Measurements from ENCODE around the gene LRRN4. TPM values are rescaled to one million over a fixed set of nuclear protein-coding genes. Genes with fewer than 3 reads are reported as not detected.

Gene LRRN4
- total and polyA plus RNA-seq, 4 donors = 0.14 to 0.18 (median 0.16) TPM

GRCh38 chr20:6058684-6059295 is 4.9 kb upstream of the LRRN4 start:
- 52% methylated on average over 7 of the region's 7 CpGs for WGBS
- H3K27ac ChIP-seq (ENCODE audit: low read depth in 1 of 2, low read length in 2 of 2) = no peak overlapping the region
- no peak overlapping the region for H3K4me3 ChIP-seq (ENCODE audit: low read depth in 1 of 3, low read length in 3 of 3)
- DNase-seq (ENCODE audit: low spot score) = no peak
- H3K4me1 ChIP-seq (ENCODE audit: control insufficient read depth in 4 of 4, insufficient read depth in 4 of 4, low read length in 3 of 4) = peaks cover 3 to 12% (median 8%) of the 10 kb centered on the region in 4 donors
- H3K9me3 ChIP-seq (ENCODE audit: control insufficient read depth in 4 of 4, low read length in 3 of 4) = no peaks in the 10 kb centered on the region
- no peaks in the 10 kb centered on the region for H3K36me3 ChIP-seq (ENCODE audit: control insufficient read depth in 4 of 4, insufficient read depth in 3 of 4, low read depth in 1 of 4, low read length in 3 of 4)
- TF ChIP-seq, protein P1, sequence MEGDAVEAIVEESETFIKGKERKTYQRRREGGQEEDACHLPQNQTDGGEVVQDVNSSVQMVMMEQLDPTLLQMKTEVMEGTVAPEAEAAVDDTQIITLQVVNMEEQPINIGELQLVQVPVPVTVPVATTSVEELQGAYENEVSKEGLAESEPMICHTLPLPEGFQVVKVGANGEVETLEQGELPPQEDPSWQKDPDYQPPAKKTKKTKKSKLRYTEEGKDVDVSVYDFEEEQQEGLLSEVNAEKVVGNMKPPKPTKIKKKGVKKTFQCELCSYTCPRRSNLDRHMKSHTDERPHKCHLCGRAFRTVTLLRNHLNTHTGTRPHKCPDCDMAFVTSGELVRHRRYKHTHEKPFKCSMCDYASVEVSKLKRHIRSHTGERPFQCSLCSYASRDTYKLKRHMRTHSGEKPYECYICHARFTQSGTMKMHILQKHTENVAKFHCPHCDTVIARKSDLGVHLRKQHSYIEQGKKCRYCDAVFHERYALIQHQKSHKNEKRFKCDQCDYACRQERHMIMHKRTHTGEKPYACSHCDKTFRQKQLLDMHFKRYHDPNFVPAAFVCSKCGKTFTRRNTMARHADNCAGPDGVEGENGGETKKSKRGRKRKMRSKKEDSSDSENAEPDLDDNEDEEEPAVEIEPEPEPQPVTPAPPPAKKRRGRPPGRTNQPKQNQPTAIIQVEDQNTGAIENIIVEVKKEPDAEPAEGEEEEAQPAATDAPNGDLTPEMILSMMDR (IDR thresholded peaks at IDR 0.05; ENCODE audit: low read depth, low read length, missing input control) = no peak
- TF ChIP-seq SP1 (IDR thresholded peaks at IDR 0.05) = no peak
- no peak for TF ChIP-seq FOXA1 (IDR thresholded peaks at IDR 0.05)
- no peak for TF ChIP-seq RXRA (IDR thresholded peaks at IDR 0.05)
- no peak for TF ChIP-seq REST (IDR thresholded peaks at IDR 0.05)
- no peak for TF ChIP-seq JUND (IDR thresholded peaks at IDR 0.05)
- TF ChIP-seq, protein P2, sequence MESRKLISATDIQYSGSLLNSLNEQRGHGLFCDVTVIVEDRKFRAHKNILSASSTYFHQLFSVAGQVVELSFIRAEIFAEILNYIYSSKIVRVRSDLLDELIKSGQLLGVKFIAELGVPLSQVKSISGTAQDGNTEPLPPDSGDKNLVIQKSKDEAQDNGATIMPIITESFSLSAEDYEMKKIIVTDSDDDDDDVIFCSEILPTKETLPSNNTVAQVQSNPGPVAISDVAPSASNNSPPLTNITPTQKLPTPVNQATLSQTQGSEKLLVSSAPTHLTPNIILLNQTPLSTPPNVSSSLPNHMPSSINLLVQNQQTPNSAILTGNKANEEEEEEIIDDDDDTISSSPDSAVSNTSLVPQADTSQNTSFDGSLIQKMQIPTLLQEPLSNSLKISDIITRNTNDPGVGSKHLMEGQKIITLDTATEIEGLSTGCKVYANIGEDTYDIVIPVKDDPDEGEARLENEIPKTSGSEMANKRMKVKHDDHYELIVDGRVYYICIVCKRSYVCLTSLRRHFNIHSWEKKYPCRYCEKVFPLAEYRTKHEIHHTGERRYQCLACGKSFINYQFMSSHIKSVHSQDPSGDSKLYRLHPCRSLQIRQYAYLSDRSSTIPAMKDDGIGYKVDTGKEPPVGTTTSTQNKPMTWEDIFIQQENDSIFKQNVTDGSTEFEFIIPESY (IDR thresholded peaks at IDR 0.05) = no peak
- TF ChIP-seq MAX (IDR thresholded peaks at IDR 0.05) = no peak
- no peak for TF ChIP-seq NR2F2 (IDR thresholded peaks at IDR 0.05)
- TF ChIP-seq GABPA (IDR thresholded peaks at IDR 0.05 in 1 of 2, conservative IDR thresholded peaks at IDR 0.05 in 1 of 2) = no peak
- TF ChIP-seq TAF1 (conservative IDR thresholded peaks at IDR 0.05) = no peak
- no peak for TF ChIP-seq YY1 (IDR thresholded peaks at IDR 0.05)
- TF ChIP-seq FOXA2 (IDR thresholded peaks at IDR 0.05) = no peak
- no peak for TF ChIP-seq EGR1 (IDR thresholded peaks at IDR 0.05; ENCODE audit: low read depth in 2 of 2)
- no peak for TF ChIP-seq ATF3 (IDR thresholded peaks at IDR 0.05)
- no peak for TF ChIP-seq RAD21 (IDR thresholded peaks at IDR 0.05)
- H3K27me3 ChIP-seq (ENCODE audit: control insufficient read depth in 4 of 4, insufficient read depth in 4 of 4, low read length in 3 of 4) = no peaks in the 10 kb centered on the region
- no peak overlapping the region for H3K9ac ChIP-seq (ENCODE audit: low read depth in 1 of 2, low read length in 2 of 2)

Data from liver (tissue), 9 donors.